Kidney tubule cell (primary cell): Measurements from ENCODE around the gene CHST9.
"Not testable (repeated sequence)": the region's sequence is repeated elsewhere in the genome, so short reads cannot be mapped to it uniquely, and the experiment has no call there.

Experiments
- DNase-seq: peaks from one replicate; pipeline ENCODE4 v3.0.0-alpha.2; 2018; ENCODE audit warnings: low spot score

Gene CHST9

DNA sequence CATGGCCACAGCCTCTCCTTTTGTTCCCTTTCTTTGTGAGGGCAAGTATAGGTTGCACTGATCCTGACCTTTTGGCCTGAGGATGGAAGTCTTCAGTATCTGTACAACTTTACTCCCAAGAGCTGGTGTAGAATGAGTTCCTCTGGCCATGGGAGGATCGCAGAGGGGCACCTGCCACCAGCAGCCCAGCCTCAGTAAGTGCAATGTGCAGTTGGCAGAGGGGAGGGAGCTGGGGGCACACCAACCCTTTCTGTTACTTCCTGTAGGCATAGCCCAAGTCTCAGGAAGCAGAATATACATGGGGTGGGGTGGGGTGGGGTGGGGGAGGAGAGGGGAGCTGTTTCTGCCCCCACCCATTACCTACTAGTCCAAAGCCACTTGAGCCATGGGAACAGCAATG lies 254.5 kb downstream of the CHST9 start:
- no peak for DNase-seq

DNA sequence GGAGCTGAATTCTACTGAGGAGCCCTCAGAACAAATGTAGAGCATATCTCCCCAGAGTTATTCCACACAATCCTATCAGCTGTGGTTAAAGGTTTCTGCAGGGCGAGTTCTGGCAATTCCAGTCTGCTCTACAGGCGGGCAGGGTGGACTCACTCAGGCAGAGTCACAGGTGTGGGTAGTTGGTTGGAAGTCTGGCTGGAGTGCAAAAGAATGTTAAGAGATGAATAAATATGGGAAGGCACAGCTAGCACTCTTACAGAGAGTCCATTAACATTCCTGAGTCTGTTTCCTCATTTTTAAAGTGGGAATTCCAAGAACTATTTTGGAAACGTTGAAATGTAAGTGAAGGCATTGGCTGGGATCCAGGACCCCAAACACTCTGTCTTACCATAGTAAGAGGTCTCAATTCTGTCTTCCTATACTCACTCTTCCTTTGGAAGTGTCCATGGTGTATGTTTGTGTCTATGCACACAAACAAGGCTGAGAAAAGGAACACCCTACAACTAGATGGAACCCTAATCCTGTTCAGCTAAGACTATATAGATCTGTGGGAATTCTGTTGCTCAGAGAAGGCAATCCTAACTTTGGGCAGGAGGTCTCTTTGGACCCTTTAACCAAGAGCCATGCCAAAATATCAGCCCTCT lies 256.3 kb downstream of the CHST9 start:
- DNase-seq, result peak; percentile 44

DNA sequence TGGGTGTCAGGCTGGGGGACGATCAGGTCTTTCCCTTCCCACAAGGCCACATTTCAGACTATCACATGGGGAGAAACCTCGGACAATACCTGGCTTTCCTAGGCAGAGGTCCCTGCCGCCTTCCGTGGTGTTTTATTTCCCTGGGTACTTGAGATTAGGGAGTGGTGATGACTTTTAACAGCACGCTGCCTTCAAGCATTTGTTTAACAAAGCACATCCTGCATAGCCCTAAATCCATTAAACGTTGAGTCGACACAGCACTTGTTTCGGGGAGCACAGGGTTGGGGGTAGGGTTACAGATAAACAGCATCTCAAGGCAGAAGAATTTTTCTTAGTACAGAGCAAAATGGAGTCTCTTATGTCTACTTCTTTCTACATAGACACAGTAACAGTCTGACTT lies 257.3 kb downstream of the CHST9 start:
- DNase-seq, result not testable (repeated sequence)

DNA sequence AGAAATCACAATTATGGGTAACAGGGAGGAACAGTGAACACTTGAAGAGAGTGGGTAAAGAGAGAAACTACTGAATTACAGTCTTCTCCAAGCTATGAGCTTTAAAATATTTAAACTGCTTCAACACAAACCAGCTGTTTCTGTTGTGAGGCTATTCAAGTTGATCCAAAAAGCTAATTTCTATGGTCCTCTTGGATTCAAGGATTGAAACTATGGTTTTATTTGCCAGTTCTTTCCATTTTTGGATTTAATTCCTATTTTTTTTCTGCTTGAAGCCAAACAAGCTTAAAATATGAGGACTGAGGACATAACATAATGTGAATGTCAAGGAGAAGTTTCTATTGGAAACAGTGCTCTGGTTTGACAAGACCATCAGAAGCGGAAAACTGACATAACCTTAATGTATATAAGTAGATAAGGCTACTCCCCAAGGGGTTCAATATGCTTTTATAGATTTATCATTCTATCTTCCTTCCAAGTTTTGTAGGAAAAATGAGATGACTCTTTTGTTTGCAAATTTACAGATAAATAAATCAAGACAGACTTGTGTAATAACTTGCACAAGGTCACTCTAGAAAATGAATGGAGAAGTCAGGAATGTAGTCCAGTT lies 258.9 kb downstream of the CHST9 start:
- no peak for DNase-seq

DNA sequence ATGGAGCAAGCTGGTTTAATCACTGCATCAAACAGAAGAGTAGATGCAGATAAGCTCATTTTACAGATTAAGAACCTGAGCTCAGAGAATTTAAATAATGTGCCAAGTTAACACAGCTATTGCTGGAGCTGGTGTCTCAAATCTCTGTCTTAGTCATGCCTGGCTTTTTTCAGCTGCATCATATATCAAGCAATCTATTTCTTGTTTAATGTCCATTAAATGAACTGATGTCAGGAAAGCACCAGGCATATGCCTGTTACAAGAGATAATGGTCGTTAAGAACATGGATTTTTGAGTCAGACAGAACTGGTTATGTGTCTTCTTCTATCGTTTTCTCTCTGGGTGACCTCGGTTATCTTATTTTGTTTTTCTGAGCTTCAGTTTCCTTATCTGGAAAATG lies 259.8 kb downstream of the CHST9 start:
- no peak for DNase-seq

DNA sequence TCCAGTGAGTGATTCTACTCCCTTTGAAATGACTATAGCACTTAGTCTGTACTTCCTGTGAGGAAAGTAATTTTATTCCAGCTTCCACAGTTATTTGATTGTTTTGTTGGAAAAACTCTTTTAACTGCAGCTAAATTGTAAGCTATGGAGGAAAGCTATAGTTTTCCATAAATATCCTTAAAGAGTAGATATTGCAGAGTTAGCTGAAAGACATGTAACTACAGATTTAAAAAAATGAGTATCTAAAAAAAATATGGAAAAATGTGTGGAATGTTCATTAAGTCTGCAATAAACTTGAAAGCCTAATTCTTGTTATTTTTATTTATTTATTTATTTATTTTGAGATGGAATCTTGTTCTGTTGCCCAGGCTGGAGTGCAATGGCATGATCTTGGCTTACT lies 262.8 kb downstream of the CHST9 start:
- DNase-seq, result no peak

DNA sequence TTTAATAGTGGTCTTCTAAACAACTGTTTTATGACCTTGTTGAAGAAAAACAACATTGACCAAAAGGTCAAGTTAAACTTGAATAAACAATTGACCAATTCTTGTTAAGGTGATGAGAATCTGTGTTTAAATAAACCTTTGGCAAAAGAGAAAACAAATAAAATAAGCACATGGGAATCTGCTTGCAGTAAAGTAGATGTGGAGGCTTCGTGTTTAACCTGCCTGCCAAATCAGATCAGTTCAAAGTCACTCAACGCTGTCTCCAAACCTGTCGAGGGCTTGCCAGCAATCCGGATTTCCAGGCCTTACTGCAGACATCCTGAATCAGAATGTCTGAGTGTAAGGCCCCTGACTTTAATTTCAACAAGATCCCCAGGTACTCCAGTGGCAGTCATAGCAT lies 264.5 kb downstream of the CHST9 start:
- no peak for DNase-seq

DNA sequence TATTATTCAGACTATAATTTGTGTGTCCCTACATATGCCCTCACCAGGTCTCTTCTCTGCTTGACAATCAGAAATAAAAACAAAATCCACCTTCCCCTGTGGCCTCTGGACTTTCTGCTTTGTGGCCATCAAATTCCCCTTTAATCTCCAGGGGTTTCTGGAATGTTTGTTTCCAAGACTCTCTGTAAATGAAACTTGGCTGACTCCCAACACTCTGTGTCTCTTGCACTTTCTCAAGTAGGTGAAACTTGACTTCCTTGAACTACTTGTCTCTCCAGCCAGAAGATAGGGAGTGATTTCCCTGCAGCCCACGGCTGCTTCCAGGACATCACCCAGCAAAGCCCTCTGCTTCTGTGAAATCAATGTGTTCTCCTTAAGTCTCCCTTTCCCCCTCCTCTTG lies 265.5 kb downstream of the CHST9 start:
- DNase-seq, result peak; percentile 56

DNA sequence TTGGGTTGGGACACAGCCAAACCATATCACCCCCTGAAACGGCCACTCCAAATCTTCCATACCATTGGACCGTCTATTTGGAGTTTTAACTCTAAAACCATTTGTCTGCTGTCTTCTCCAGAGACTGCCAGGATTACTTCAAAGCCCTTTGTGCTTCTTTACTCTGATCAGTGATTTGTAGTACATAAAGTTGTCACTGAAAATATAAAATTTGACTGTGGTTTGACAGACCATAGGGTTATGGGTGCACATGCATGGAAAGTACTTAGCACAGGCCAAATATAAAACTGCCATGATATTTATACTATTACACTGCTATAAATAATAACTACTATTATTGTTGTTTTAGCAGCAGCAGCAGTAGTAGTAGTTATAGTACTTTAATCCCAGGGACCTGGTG lies 265.9 kb downstream of the CHST9 start:
- no peak for DNase-seq

DNA sequence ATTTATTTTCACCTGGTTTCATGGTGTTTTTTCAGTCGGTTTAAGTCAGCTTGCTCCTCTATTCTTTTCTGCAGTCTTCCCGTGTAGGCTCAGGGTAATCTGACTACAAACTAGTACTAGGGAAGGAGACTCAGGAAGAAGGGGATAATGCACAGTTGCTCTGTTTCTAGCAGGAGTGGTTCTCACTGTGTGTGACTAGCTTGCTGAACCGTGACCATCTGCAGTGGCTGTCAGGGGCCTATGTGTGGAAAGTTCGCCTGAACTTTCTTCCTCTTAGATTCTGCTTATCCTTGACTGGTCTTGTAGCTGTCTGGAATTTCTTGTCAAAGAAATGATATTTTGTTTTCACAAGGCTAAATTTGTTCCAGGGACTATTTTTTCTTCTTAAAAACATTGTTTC lies 273.3 kb downstream of the CHST9 start:
- peak; percentile 33 for DNase-seq

DNA sequence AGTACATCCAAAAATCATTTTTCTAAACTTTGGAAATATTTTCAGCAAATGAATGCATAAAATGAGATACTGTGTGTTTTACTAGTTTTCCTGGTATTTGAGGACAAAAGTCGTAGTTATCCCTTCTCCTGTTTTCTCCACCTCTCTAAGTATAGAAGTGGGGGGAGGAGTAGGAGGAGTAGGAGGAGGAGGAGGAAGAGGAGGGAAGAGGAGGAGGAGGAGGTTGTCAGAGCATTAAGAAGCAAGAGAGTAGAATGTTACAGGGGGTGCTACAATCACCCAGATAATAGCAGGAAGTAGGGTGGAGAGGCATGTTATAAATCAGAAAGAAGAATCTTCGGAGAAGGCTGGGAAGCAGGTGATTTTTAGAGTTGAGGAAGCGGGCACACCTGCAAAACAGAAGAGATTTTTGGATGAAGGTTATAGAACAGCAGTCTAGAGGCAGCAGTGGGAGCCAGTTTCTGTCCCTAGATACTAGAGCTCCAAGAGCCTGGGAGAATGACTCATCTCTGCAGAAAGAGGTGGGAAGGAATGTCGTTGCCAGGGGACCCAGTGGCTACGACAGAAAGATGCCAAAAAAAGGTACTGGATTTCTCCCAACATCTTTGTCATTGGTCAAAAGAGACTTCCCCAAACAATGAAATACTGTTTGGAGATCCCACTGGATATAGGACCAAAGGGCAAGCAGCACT lies 275.4 kb downstream of the CHST9 start:
- peak; percentile 55 for DNase-seq

DNA sequence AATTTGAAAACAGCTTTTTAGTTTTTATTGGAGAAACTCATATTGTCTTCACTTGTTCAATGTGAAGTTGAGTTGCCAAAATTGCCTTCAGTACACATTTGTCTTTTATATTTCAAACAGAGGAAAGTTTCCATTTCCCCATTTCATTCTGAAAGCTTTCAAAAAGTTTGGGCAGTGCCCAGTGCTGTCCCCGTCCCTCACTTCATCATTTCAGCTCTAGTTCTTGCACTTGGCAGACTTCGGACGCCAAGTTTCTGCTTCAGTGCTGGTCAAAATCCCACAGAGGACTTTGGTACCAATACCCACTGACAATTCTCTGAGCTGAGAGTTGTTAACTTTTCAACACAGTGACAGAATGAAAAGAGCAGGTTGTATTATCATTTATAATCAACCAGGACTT lies 276.2 kb downstream of the CHST9 start:
- no peak for DNase-seq

DNA sequence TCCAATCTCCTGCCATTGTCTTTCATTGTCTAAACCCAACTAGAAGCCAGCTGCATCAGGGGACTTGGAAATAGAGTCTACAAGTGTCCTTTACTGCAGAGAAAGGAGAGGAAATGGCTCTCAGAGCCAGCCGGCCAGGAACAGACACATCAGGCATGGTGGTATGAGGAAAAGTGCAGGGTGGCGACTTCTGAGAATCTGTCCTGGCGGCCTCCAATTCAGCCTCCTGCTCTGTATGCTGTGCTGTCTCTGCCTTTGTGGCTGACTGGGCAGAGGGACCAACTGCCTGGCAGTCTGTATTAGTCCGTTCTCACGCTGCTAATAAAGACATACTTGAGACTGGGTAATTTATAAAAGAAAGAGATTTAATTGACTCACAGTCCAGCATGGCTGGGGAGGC lies 282.8 kb downstream of the CHST9 start:
- DNase-seq, result no peak

DNA sequence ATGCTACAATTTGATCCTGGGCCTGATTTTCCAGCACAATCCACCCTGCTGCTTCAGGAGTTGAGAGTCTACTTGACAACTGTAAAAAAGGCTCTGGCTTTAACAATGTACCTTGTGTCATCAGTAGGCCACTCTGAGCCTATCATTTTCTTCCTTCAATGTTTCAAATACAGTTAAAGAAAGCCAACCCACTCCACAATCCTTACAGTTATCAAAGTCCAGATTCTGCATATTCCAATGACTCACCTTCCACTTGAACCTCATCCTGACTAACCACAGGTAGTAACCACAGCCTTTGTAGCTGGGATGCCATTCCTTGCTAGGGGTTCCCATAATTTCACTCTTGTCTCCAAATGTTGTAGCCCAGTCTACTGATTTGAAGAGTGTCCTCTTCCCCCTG lies 284.1 kb downstream of the CHST9 start:
- DNase-seq, result peak; percentile 56

DNA sequence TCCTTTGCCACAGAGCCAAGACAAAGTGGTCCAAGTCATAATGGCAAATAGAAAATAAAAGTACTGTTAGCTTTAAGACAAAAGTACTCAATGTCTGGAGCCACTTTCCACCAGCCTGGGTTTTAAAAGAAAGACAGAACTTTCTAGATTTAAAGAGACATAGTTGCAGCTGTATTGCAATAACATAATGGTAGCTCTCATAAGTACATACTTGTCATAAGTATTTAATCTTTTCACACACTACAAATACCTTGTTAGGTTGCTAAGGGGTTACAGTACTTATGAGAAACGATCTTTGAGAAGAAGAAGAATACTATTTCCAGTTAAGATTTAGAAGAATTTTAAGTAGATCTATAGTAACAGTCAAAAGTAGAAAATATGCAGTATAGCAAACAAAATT lies 290.7 kb downstream of the CHST9 start:
- DNase-seq, result no peak

DNA sequence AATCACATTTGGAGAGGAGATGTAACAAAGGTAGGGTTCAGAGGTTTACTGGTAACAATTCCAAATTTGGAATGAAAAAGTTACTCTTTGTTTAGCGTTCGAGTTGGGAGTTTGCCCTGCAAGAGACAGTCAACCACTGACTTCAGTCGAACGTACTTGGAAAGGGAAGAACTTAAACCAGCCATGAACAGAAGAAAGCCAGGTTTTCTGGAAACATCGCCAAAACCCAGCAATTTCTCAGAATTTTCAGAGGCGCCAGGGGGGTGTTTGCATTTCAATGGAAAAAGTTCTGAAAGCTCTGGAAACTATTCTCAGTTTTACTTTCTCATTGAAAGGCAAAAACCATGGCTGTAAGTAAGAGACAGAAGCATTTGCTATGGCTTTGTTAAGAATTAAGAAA lies 291.1 kb downstream of the CHST9 start:
- DNase-seq, result no peak

DNA sequence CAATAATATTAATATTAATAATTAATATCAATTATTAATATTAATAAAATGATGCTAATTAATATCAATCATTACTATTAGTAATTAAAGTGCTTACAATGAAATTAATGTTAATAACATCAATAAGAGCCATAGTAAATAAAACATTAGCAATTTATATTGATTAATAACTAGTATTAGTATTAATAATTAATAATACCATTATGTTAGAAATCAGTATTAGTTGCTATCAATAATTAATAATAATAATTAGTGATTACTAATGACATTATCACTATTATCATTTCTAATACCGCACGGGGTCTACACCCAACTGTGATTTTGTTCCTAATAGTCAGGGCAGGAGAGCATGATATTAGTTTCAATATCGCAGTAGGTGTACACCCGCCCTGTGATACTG lies 296.8 kb downstream of the CHST9 start:
- no peak for DNase-seq

DNA sequence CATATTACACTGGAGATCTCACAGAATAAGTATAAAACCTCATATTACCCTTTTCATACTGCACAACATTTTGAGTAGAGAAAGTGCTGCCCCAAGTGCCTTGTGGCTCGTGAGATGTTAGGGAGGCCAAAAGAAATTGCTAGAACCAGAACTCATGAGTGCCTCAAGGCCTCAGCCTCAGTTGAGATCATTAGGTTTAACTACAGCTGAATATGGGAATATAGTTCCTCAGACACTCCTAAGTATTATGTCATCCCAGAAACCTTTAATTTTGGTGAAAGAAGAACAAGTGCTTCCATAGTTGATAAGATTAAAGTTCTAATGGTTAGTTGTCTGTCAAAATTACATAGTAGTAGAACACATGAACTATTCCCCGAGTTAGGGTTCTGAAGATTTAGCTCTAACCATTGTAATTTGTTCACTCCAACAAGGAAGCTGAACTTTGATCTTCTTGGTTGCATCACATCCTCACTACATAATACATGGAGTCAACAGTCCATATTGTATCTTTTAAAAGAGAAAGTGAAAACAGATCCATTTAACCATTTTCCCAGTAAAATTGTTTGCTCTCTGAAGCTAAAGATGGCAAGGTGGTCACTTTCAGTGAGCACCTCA lies 310.0 kb downstream of the CHST9 start:
- peak; percentile 6 for DNase-seq

DNA sequence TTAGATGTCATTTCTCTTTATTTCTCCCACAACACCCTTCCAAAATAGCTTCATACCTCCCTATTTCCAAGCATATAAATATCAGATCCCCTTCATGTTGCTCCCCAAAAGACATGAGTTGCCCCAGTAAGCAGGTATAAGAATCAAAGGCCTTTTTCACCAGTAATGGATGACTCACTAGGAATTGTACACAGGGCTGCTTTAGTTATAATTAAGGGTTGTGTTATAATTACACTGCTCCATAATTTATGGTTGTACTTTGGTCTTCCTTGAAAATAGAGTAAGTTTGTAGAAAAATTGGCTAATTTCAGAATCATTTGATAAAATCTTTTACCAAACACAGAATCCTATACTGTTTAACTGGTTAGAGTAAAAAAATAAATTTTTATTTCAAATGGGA lies 310.8 kb downstream of the CHST9 start:
- DNase-seq, result no peak

DNA sequence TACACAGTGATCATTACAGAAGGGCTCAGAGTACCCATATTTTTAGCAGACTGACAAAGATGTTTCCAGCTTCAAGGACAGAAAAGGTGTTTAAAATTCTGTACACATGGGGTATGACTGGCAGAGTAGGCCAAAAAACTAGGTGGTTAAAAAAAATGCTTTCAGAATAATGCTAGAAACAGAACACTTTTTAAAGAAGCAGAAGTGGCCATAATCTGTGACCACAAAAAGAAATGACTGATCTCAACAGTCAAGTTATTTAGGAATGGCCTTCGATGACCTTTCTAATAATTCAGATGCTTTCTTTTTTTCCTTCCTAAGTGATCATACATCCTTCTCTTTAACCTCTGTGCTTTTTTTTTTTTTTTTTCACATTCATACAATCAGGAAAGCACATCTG lies 315.5 kb downstream of the CHST9 start:
- no peak for DNase-seq

DNA sequence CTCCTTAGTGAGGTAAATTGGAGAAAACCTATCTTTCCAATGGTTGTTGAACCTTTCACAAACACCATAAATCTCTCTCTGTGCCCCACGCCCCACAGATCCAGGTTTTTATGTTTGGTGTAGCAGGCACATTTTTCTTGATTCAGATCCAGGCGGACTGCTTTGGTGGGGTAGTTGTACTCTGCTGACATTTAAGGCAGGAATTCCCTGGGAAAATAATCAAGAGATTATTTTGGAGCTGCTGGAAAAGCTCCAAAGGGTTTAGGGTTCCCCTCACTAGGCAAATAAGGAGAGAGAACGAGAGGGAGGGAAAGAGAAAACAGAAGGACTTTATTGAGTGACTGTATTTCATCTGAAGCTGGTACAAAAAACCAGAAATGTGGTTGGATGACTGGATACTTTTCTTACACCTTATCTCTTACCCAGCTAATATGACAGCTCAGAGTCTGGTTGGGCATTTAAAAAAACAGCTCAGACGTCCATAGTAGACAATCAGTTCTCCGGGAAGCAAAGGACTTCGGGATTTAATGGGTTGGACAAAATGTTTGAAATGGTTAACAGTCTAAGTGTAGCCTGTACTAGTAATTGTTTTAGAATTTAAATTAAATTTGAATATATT lies 316.0 kb downstream of the CHST9 start:
- DNase-seq, result no peak

DNA sequence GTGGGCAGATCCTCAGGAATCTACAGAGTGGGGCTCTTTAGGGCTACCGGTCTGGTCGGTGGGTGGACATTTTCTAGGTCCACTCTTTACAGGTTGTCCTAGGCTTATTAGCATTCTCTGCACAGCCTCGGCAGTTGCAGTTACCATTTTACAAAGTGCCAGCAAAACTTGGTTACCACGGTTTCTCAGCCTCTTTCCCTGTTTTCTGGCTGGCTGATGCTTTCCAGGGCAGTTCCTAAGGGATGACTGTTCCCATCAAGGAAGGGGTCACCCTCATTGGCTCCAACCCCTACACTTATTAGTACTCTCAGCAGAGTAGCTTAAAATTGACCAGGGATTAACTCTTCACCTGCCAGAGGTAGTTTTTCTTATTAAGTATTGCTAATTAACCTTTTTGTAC lies 317.6 kb downstream of the CHST9 start:
- no peak for DNase-seq

DNA sequence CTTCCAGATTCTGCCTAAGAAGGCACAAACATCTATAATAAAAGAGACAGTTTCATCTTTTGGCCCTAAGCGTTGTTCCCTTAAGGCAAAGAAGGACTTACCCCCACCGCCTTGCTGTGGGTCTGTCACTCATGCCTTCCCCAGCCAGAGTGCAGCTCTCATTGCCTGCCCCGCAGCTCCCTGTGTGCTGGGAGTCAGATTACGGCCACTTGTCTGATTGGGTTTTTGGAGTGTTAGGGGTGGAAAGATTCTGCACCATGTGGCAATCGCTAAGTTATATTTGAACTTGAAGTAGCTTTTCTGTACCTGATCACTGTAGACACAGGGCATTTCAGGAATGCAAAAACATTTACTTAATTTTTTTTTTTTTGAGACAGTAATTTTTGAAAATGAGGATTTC lies 319.6 kb downstream of the CHST9 start, which contains the start of gene AQP4:
Gene AQP4, minus strand, starts transcription at position 151 of the 400 bp plus-strand sequence. Its CDS starts 18 bp downstream, at position 133.
- DNase-seq, result no peak
